Measurements from ENCODE around the gene CPSF3.
"Not testable (repeated sequence)": the region's sequence is repeated elsewhere in the genome, so short reads cannot be mapped to it uniquely, and the experiment has no call there.

Gene CPSF3

GRCh38 chr2:9392898-9393765 lies 30.3 kb upstream of the CPSF3 start:
- POLR2A ChIA-PET, result no interaction called here

GRCh38 chr2:9394816-9395215 lies 28.6 kb upstream of the CPSF3 start:
- ChIA-PET POLR2A (no interaction called here), CTCF (no interaction called here)
- no peak for TF ChIP-seq BCL6B (tag by site-specific recombination; IDR thresholded peaks at IDR 0.05)
- no peak for TF ChIP-seq ZNF2 (tag by site-specific recombination; IDR thresholded peaks at IDR 0.05)
- H3K9me3 ChIP-seq (ENCODE audit: control insufficient read depth, insufficient read depth, low read depth, low read length), result no peaks in the 10 kb centered on the region
- no peak overlapping the region for H3K27ac ChIP-seq (ENCODE audit: extremely low read depth, low read depth, low read length)
- H3K36me3 ChIP-seq (ENCODE audit: control insufficient read depth in 2 of 2, insufficient read depth in 1 of 2, low read length in 2 of 2), result peaks cover 0 to 23% of the 10 kb centered on the region in 2 experiments; a peak in 2 of 3 replicates
- no peak overlapping the region for H3K4me3 ChIP-seq (ENCODE audit: low read depth, low read length)
- no peaks in the 10 kb centered on the region for H3K4me1 ChIP-seq (ENCODE audit: control insufficient read depth, insufficient read depth, low read length)

More at GRCh38 chr2:9392898-9393765, 30.3 kb upstream of the CPSF3 start:
- CTCF ChIA-PET, result interaction anchor here (0.7 to 1.2 kb wide), 2 partner anchors 206 to 704 kb away, joined by 3 read pairs; no protein-coding TSS in a partner anchor
- Histone ChIP-seq H3K27ac (ENCODE audit: extremely low read depth, low read depth, low read length) (no peak overlapping the region), H3K36me3 (ENCODE audit: control insufficient read depth in 2 of 2, insufficient read depth in 1 of 2, low read length in 2 of 2) (peaks cover 0 to 37% of the 10 kb centered on the region in 2 experiments; a peak in 2 of 3 replicates), H3K9me3 (ENCODE audit: control insufficient read depth, insufficient read depth, low read depth, low read length) (no peaks in the 10 kb centered on the region), H3K4me3 (ENCODE audit: low read depth, low read length) (no peak overlapping the region), H3K4me1 (ENCODE audit: control insufficient read depth, insufficient read depth, low read length) (no peaks in the 10 kb centered on the region)
- TF ChIP-seq KLF9 (tag by site-specific recombination; IDR thresholded peaks at IDR 0.05; ENCODE audit: low read depth) (no peak), ZIC2 (tag by site-specific recombination; IDR thresholded peaks at IDR 0.05) (peak; percentile 71), ZFHX2 (tag by site-specific recombination; conservative IDR thresholded peaks at IDR 0.05) (peak; percentile 62), EGR2 (tag by site-specific recombination; IDR thresholded peaks at IDR 0.05; ENCODE audit: low read depth) (peak; percentile 85)

GRCh38 chr2:9397201-9397600 lies 26.3 kb upstream of the CPSF3 start:
- peaks cover 0 to 25% of the 10 kb centered on the region in 2 experiments; a peak in 2 of 3 replicates for H3K36me3 ChIP-seq (ENCODE audit: control insufficient read depth in 2 of 2, insufficient read depth in 1 of 2, low read length in 2 of 2)
- H3K9me3 ChIP-seq (ENCODE audit: control insufficient read depth, insufficient read depth, low read depth, low read length), result no peaks in the 10 kb centered on the region
- TF ChIP-seq ZNF169 (tag by site-specific recombination; IDR thresholded peaks at IDR 0.05) (no peak), ZNF610 (tag by site-specific recombination; IDR thresholded peaks at IDR 0.05; ENCODE audit: borderline replicate concordance) (no peak), ZNF558 (tag by site-specific recombination; IDR thresholded peaks at IDR 0.05) (no peak), ZNF324 (tag by site-specific recombination; IDR thresholded peaks at IDR 0.05) (no peak), ZNF2 (tag by site-specific recombination; IDR thresholded peaks at IDR 0.05) (no peak), ZBTB1 (tag by site-specific recombination; IDR thresholded peaks at IDR 0.05) (no peak)
- TF ChIP-seq, protein P1, sequence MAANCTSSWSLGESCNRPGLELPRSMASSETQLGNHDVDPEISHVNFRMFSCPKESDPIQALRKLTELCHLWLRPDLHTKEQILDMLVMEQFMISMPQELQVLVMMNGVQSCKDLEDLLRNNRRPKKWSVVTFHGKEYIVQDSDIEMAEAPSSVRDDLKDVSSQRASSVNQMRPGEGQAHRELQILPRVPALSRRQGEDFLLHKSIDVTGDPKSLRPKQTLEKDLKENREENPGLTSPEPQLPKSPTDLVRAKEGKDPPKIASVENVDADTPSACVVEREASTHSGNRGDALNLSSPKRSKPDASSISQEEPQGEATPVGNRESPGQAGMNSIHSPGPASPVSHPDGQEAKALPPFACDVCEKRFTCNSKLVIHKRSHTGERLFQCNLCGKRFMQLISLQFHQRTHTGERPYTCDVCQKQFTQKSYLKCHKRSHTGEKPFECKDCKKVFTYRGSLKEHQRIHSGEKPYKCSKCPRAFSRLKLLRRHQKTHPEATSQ (tag by site-specific recombination; IDR thresholded peaks at IDR 0.05), result no peak
- no peak overlapping the region for H3K4me3 ChIP-seq (ENCODE audit: low read depth, low read length)
- no peak overlapping the region for H3K27ac ChIP-seq (ENCODE audit: extremely low read depth, low read depth, low read length)
- no peaks in the 10 kb centered on the region for H3K4me1 ChIP-seq (ENCODE audit: control insufficient read depth, insufficient read depth, low read length)
- POLR2A ChIA-PET, result no interaction called here
- CTCF ChIA-PET, result interaction anchor here (0.6 kb wide), 1 partner anchor 10 kb away, joined by 5 read pairs; no protein-coding TSS in a partner anchor

DNA sequence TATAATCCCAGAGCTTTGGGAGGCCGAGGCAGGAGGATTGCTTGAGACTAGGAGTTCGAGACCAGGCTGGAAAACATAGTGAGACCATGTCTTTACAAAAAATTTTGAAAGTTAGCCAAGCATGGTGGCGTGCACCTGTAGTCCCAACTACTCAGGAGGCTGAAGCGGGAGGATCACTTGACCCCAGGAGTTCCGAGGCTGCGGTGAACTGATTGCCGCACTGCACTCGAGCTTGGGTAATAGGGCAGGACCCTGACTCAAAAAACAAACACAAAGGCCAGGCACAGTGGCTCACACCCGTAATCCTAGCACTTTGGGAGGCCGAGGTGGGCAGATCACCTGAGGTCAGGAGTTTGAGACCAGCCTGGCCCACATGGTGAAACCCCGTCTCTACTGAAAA lies 25.2 kb upstream of the CPSF3 start:
- H3K36me3 ChIP-seq (ENCODE audit: control insufficient read depth in 2 of 2, insufficient read depth in 1 of 2, low read length in 2 of 2), result peaks cover 0 to 33% of the 10 kb centered on the region in 2 experiments; a peak in 2 of 3 replicates
- H3K9me3 ChIP-seq (ENCODE audit: control insufficient read depth, insufficient read depth, low read depth, low read length); H3K4me1 ChIP-seq (ENCODE audit: control insufficient read depth, insufficient read depth, low read length); H3K4me3 ChIP-seq (ENCODE audit: low read depth, low read length); CTCF ChIA-PET; H3K27ac ChIP-seq (ENCODE audit: extremely low read depth, low read depth, low read length): not testable (repeated sequence)
- POLR2A ChIA-PET, result interaction anchor here (0.7 kb wide), 1 partner anchor 54 kb away, joined by 9 read pairs; no protein-coding TSS in a partner anchor
